Cerebellar nuclear complex (tissue), 1 donor: ENCODE results near the gene DIS3L2.
"Not testable (repeated sequence)": the region's sequence is repeated elsewhere in the genome, so short reads cannot be mapped to it uniquely, and the experiment has no call there.

Experiments used
- DNase-seq, 2 experiments: peaks; one replicate each; lab custom pipeline; 2025; lab: John Stamatoyannopoulos, UW

The DIS3L2 gene

DNA sequence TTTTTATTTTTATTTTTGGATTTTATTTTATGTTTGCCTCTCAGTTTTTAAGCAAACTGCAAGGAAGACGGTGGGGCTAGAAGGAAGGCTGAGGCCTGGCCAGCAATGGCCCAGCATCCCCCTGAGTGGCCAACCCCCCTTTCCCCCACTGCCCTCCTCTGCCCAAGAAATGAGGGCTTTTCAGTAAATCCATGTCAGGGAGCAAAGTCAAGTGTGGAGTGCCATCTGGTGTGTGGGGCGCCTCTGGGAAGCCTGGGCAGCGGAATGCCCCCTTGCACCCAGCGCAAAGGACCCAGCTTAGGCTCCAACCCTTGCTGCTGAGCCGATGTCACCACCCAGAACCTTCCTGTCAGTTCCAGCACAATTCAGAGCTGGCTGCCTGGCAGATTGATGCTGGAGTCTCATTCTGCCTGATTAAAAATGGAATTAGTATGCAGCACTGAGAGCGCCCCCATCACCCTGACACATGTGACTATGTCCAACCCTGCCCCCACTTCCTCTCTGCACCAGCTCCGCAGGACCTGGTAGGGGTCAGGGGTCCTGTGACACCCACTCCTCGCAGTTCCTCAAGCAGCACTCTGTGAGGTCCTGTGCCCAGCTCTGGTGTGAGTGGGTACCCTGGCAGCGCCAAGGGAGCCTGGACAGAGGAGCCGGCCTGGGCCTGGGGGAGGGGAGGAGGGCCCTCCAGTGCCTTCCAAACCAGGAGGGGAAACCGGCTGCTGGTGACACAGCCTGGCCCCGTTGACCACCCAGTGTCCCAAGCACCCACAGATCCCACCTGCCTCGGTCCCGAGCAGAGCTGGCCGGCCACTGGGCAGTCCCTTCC, 407.8 kb downstream of the DIS3L2 start:
- no peak for DNase-seq

DNA sequence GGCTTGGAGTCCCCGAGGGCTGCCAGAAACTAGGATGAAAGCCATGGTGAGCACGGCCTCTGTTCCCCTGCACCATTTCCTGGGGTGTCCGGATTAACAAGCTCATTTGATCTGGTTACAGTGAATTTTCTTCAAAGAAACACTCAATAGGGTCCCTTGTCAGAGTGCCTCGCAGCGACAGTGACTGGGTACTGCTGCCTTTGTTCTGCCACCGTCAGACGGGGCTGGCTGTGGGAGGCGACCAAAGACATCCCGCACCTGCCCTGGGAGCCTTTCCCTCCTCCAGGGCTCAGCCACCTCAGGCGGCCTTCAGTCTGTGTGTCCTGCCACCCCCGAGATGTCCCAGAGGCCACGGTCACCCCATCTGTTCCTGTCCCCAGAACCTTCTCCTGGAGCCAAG, 408.5 kb downstream of the DIS3L2 start:
- DNase-seq = not testable (repeated sequence)

GRCh38 chr2:232372231-232373208, 411.0 kb downstream of the DIS3L2 start:
- no peak for DNase-seq

GRCh38 chr2:232374356-232374755, 412.8 kb downstream of the DIS3L2 start:
- DNase-seq = no peak

GRCh38 chr2:232375164-232375563, 413.7 kb downstream of the DIS3L2 start:
- no peak for DNase-seq

- no peak for DNase-seq
These were observed 414.7 kb downstream of the DIS3L2 start for GRCh38 chr2:232376260-232376659.

- DNase-seq = no peak
These were observed 415.2 kb downstream of the DIS3L2 start for GRCh38 chr2:232376713-232377112.

DNA sequence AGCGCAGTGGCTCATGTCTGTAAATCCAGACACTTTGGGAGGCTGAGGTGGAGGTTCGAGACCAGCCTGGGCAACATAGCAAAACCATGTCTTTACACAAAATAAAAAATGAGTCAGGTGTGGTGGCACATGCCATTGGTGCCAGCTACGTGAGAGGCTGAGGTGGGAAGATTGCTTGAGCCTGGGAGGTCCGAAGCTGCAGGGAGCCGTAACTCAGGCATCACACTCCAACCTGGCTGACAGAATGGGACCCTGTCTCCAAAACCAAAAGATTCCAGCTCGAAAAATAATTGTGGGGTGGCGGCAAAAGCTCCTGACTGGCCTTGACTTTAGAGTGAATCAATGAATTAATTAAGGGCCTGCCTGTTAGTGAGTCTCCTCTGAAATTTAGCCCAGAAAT, 415.8 kb downstream of the DIS3L2 start:
- no peak for DNase-seq

GRCh38 chr2:232377841-232378734, 416.6 kb downstream of the DIS3L2 start:
- DNase-seq = no peak

DNA sequence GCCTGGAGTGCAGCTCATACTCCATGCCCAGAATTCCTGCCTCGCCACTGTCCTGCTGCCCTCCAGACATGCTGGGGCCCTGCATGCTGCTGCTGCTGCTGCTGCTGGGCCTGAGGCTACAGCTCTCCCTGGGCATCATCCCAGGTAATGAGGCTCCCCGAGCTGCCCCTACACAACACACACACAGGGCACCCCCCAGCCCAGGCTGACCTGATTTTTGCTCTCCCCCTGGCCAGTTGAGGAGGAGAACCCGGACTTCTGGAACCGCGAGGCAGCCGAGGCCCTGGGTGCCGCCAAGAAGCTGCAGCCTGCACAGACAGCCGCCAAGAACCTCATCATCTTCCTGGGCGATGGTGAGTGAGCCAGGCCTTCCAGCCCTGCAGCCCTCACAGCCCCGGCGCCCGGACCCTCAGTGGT, 417.2 kb downstream of the DIS3L2 start, which contains the start of gene ALPP:
Gene ALPP (plus strand): TSS at position 17 of the 417 bp plus-strand sequence. CDS start 52 bp downstream, at position 69.
- DNase-seq = not testable (repeated sequence)

- DNase-seq = not testable (repeated sequence)
These were observed 418.4 kb downstream of the DIS3L2 start for GRCh38 chr2:232379610-232380590.

- not testable (repeated sequence) for DNase-seq
These were observed 419.9 kb downstream of the DIS3L2 start for GRCh38 chr2:232381204-232382031.

GRCh38 chr2:232382331-232383225, 421.1 kb downstream of the DIS3L2 start:
- DNase-seq = no peak

GRCh38 chr2:232384466-232384865, 423.0 kb downstream of the DIS3L2 start:
- DNase-seq = no peak

- not testable (repeated sequence) for DNase-seq
These were observed 423.5 kb downstream of the DIS3L2 start for GRCh38 chr2:232385058-232385457.

- DNase-seq = no peak
These were observed 424.4 kb downstream of the DIS3L2 start for GRCh38 chr2:232385660-232386489.

- no peak for DNase-seq
These were observed 424.9 kb downstream of the DIS3L2 start for GRCh38 chr2:232386490-232386739.
